ENCODE data around the gene KLK2. TPM values are rescaled to one million over a fixed set of nuclear protein-coding genes. Genes with fewer than 3 reads are reported as not detected.

Gene KLK2
- total and polyA plus RNA-seq, 3 donors from 2014 or later: 19.3 to 38.3 (median 30.7) TPM

GRCh38 chr19:50854636-50855410 lies 18.4 kb upstream of the KLK2 start, which contains the start of gene KLK3:
Gene KLK3, plus strand, starts transcription at chr19:50854915. Its CDS starts 41 bp downstream, at chr19:50854956.
- Histone ChIP-seq H3K4me1 (no peaks in the 10 kb centered on the region), H3K36me3 (ENCODE audit: low read depth, missing control alignments) (no peaks in the 10 kb centered on the region), H3K27ac (no peak within 1 kb of the TSS), H3K27me3 (no peaks in the 10 kb centered on the region), H3K4me3 (no peak within 1 kb of the TSS), H3K9me3 (no peaks in the 10 kb centered on the region)
- TF ChIP-seq, protein P1, sequence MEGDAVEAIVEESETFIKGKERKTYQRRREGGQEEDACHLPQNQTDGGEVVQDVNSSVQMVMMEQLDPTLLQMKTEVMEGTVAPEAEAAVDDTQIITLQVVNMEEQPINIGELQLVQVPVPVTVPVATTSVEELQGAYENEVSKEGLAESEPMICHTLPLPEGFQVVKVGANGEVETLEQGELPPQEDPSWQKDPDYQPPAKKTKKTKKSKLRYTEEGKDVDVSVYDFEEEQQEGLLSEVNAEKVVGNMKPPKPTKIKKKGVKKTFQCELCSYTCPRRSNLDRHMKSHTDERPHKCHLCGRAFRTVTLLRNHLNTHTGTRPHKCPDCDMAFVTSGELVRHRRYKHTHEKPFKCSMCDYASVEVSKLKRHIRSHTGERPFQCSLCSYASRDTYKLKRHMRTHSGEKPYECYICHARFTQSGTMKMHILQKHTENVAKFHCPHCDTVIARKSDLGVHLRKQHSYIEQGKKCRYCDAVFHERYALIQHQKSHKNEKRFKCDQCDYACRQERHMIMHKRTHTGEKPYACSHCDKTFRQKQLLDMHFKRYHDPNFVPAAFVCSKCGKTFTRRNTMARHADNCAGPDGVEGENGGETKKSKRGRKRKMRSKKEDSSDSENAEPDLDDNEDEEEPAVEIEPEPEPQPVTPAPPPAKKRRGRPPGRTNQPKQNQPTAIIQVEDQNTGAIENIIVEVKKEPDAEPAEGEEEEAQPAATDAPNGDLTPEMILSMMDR (IDR thresholded peaks at IDR 0.05): no peak
- no peak for TF ChIP-seq POLR2A (IDR thresholded peaks at IDR 0.05)
- intact Hi-C loops (cut with DNase I; ENCODE audit: low total_unique reads): no loop called here
- no peak for DNase-seq
- WGBS, 2 donors: 71 to 78% methylated on average over 5 to 9 of the region's 9 CpGs

DNA sequence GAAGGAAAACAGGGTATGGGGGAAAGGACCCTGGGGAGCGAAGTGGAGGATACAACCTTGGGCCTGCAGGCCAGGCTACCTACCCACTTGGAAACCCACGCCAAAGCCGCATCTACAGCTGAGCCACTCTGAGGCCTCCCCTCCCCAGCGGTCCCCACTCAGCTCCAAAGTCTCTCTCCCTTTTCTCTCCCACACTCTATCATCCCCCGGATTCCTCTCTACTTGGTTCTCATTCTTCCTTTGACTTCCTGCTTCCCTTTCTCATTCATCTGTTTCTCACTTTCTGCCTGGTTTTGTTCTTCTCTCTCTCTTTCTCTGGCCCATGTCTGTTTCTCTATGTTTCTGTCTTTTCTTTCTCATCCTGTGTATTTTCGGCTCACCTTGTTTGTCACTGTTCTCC lies 15.9 kb upstream of the KLK2 start:
- Histone ChIP-seq H3K9me3 (no peaks in the 10 kb centered on the region), H3K36me3 (ENCODE audit: low read depth, missing control alignments) (no peaks in the 10 kb centered on the region), H3K4me3 (no peak overlapping the region), H3K4me1 (no peaks in the 10 kb centered on the region), H3K27ac (no peak overlapping the region), H3K27me3 (no peaks in the 10 kb centered on the region)
- TF ChIP-seq POLR2A (IDR thresholded peaks at IDR 0.05): no peak
- TF ChIP-seq, protein P1 (IDR thresholded peaks at IDR 0.05): no peak
- no peak for DNase-seq
- intact Hi-C loops (cut with DNase I; ENCODE audit: low total_unique reads): no loop called here
- WGBS, 2 donors: 62% methylated on average over 6 of the region's 6 CpGs

- Histone ChIP-seq H3K4me3 (no peak overlapping the region), H3K27ac (no peak overlapping the region), H3K4me1 (no peaks in the 10 kb centered on the region), H3K27me3 (no peaks in the 10 kb centered on the region), H3K9me3 (no peaks in the 10 kb centered on the region), H3K36me3 (ENCODE audit: low read depth, missing control alignments) (no peaks in the 10 kb centered on the region)
- TF ChIP-seq POLR2A (IDR thresholded peaks at IDR 0.05): no peak
- TF ChIP-seq, protein P1 (IDR thresholded peaks at IDR 0.05): no peak
- WGBS, 2 donors: 55 to 60% methylated on average over 6 to 7 of the region's 7 CpGs
- intact Hi-C loops (cut with DNase I; ENCODE audit: low total_unique reads): no loop called here
- DNase-seq: no peak
Measured at GRCh38 chr19:50858886-50859285, 14.4 kb upstream of the KLK2 start.

- intact Hi-C loops (cut with DNase I; ENCODE audit: low total_unique reads): no loop called here
- Histone ChIP-seq H3K27ac (no peak overlapping the region), H3K4me1 (no peaks in the 10 kb centered on the region), H3K9me3 (no peaks in the 10 kb centered on the region), H3K27me3 (no peaks in the 10 kb centered on the region), H3K36me3 (ENCODE audit: low read depth, missing control alignments) (no peaks in the 10 kb centered on the region), H3K4me3 (no peak overlapping the region)
- TF ChIP-seq, protein P1 (IDR thresholded peaks at IDR 0.05): no peak
- TF ChIP-seq POLR2A (IDR thresholded peaks at IDR 0.05): no peak
- no peak for DNase-seq
- WGBS, 2 donors: 91 to 94% methylated on average over 4 of the region's 4 CpGs
Measured at GRCh38 chr19:50859849-50860248, 13.4 kb upstream of the KLK2 start.

DNA sequence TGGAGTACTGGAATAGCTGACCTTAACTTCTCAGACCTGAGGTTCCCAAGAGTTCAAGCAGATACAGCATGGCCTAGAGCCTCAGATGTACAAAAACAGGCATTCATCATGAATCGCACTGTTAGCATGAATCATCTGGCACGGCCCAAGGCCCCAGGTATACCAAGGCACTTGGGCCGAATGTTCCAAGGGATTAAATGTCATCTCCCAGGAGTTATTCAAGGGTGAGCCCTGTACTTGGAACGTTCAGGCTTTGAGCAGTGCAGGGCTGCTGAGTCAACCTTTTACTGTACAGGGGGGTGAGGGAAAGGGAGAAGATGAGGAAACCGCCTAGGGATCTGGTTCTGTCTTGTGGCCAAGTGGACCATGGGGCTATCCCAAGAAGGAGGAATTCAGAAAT lies 12.2 kb upstream of the KLK2 start:
- TF ChIP-seq POLR2A (IDR thresholded peaks at IDR 0.05): no peak
- TF ChIP-seq, protein P1 (IDR thresholded peaks at IDR 0.05): no peak
- H3K9me3 ChIP-seq: no peaks in the 10 kb centered on the region
- no peaks in the 10 kb centered on the region for H3K4me1 ChIP-seq
- 69 to 92% methylated on average over 5 of the region's 5 CpGs for WGBS, 2 donors
- no peak overlapping the region for H3K27ac ChIP-seq
- DNase-seq: no peak
- H3K4me3 ChIP-seq: no peak overlapping the region
- no peaks in the 10 kb centered on the region for H3K27me3 ChIP-seq
- intact Hi-C loops (cut with DNase I; ENCODE audit: low total_unique reads): no loop called here
- H3K36me3 ChIP-seq (ENCODE audit: low read depth, missing control alignments): no peaks in the 10 kb centered on the region
